Neural cell (in vitro differentiated cells): ENCODE measurements around the gene RNU6-9.

ENCODE experiments used
- CTCF ChIP-seq: fragments of 450-650 bp; IDR thresholded peaks from 2 replicates; pipeline ENCODE4 v1.5.1; 2014; ENCODE audit warnings: antibody characterized with exemption, mild to moderate bottlenecking, moderate library complexity; ENCODE audit not compliant: poor library complexity, severe bottlenecking
- EP300 ChIP-seq: fragments of 450-650 bp; conservative IDR thresholded peaks from 2 replicates; pipeline ENCODE4 v1.6.1; 2014; ENCODE audit warnings: antibody characterized with exemption, mild to moderate bottlenecking, moderate library complexity; ENCODE audit not compliant: poor library complexity, severe bottlenecking
- REST ChIP-seq: IDR thresholded peaks from 2 replicates; pipeline ENCODE4 v1.6.1; 2012; ENCODE audit warnings: borderline replicate concordance

GRCh38 chr19:933553-933882 lies 40.2 kb downstream of the RNU6-9 start:
- TF ChIP-seq CTCF (no peak), EP300 (no peak), REST (no peak)
